T-helper 1 cell treated with Interleukin-12 subunit alpha and Interleukin-12 subunit beta and Interleukin-4 antibody, amounts not matched to agents 30 ng/mL and 1 ng/mL, for 36 hours (primary cell): ENCODE measurements around the gene KCNT1. TPM values are rescaled to one million over a fixed set of nuclear protein-coding genes. Genes with fewer than 3 reads are reported as not detected.

ENCODE experiments used
- intact Hi-C: fragments of 100-400 bp; cut with micrococcal nuclease; formaldehyde crosslinking; loops from one replicate; pipeline ENCODE4 v1.15.1; 2024
- total RNA-seq: library from RNA; stranded (reverse); gene quantifications from 2 replicates; pipeline ENCODE4 v1.2.3, GENCODE V29; 2022

The KCNT1 gene
- total RNA-seq, 1 donor from 2014 or later, result not detected

- intact Hi-C loops, result no loop called here
Observed at GRCh38 chr9:135762921-135763320, 60.9 kb downstream of the KCNT1 start.

GRCh38 chr9:135763716-135764446 is 61.9 kb downstream of the KCNT1 start:
- intact Hi-C loops, result no loop called here

- intact Hi-C loops, result no loop called here
Observed at GRCh38 chr9:135764731-135765130, 62.7 kb downstream of the KCNT1 start.

- intact Hi-C loops, result no loop called here
Observed at GRCh38 chr9:135765416-135765815, 63.4 kb downstream of the KCNT1 start.

GRCh38 chr9:135766251-135766650 is 64.3 kb downstream of the KCNT1 start:
- intact Hi-C loops, result no loop called here

- intact Hi-C loops, result no loop called here
Observed at GRCh38 chr9:135766707-135767106, 64.7 kb downstream of the KCNT1 start.

- intact Hi-C loops, result no loop called here
Observed at GRCh38 chr9:135768516-135769218, 66.7 kb downstream of the KCNT1 start.

GRCh38 chr9:135769489-135770202 is 67.7 kb downstream of the KCNT1 start:
- intact Hi-C loops, result no loop called here

GRCh38 chr9:135770203-135770535 is 68.2 kb downstream of the KCNT1 start:
- intact Hi-C loops, result no loop called here

GRCh38 chr9:135770771-135771170 is 68.8 kb downstream of the KCNT1 start:
- intact Hi-C loops, result no loop called here

GRCh38 chr9:135771401-135772051 is 69.5 kb downstream of the KCNT1 start:
- intact Hi-C loops, result no loop called here

- intact Hi-C loops, result no loop called here
Observed at GRCh38 chr9:135772056-135772646, 70.2 kb downstream of the KCNT1 start.

GRCh38 chr9:135772702-135773493 is 70.9 kb downstream of the KCNT1 start:
- intact Hi-C loops, result no loop called here

- intact Hi-C loops, result no loop called here
Observed at GRCh38 chr9:135773530-135774238, 71.7 kb downstream of the KCNT1 start.

- intact Hi-C loops, result no loop called here
Observed at GRCh38 chr9:135774239-135774747, 72.3 kb downstream of the KCNT1 start.

- intact Hi-C loops, result no loop called here
Observed at GRCh38 chr9:135774794-135775525, 73.0 kb downstream of the KCNT1 start.

GRCh38 chr9:135775911-135776310 is 73.9 kb downstream of the KCNT1 start:
- intact Hi-C loops, result no loop called here

GRCh38 chr9:135776893-135777622 is 75.1 kb downstream of the KCNT1 start:
- intact Hi-C loops, result no loop called here
